ENCODE measurements around the gene PLEKHA7.
A peak's percentile ranks its signal among the peaks of the same experiment; 100 is the strongest.

Gene PLEKHA7

GRCh38 chr11:16874275-16874975 lies 139.8 kb downstream of the PLEKHA7 start:
- no peak for DNase-seq

GRCh38 chr11:16873289-16873688 lies 140.9 kb downstream of the PLEKHA7 start:
- no peak for DNase-seq

GRCh38 chr11:16871368-16871767 lies 142.8 kb downstream of the PLEKHA7 start:
- no peak for DNase-seq

- DNase-seq, result no peak
These were observed 147.1 kb downstream of the PLEKHA7 start for GRCh38 chr11:16867097-16867496.

GRCh38 chr11:16864428-16864827 lies 149.8 kb downstream of the PLEKHA7 start:
- peak; percentile 10 for DNase-seq

- no peak for DNase-seq
These were observed 150.8 kb downstream of the PLEKHA7 start for GRCh38 chr11:16863389-16863788.

GRCh38 chr11:16862726-16863125 lies 151.5 kb downstream of the PLEKHA7 start:
- DNase-seq, result no peak

GRCh38 chr11:16861862-16862261 lies 152.4 kb downstream of the PLEKHA7 start:
- DNase-seq, result no peak

GRCh38 chr11:16860617-16861016 lies 153.6 kb downstream of the PLEKHA7 start:
- DNase-seq, result no peak

- no peak for DNase-seq
These were observed 154.6 kb downstream of the PLEKHA7 start for GRCh38 chr11:16859651-16860050.

GRCh38 chr11:16857186-16857585 lies 157.0 kb downstream of the PLEKHA7 start:
- DNase-seq, result no peak

GRCh38 chr11:16856022-16856471 lies 158.2 kb downstream of the PLEKHA7 start:
- DNase-seq, result no peak

GRCh38 chr11:16854979-16855378 lies 159.2 kb downstream of the PLEKHA7 start:
- DNase-seq, result no peak

GRCh38 chr11:16853859-16854258 lies 160.4 kb downstream of the PLEKHA7 start:
- DNase-seq, result no peak

- DNase-seq, result no peak
These were observed 160.9 kb downstream of the PLEKHA7 start for GRCh38 chr11:16853266-16853665.

- DNase-seq, result no peak
These were observed 167.9 kb downstream of the PLEKHA7 start for GRCh38 chr11:16846305-16846704.

GRCh38 chr11:16844268-16844771 lies 169.9 kb downstream of the PLEKHA7 start:
- no peak for DNase-seq

- no peak for DNase-seq
These were observed 170.9 kb downstream of the PLEKHA7 start for GRCh38 chr11:16843294-16843693.

GRCh38 chr11:16841984-16842383 lies 172.2 kb downstream of the PLEKHA7 start:
- no peak for DNase-seq

- DNase-seq, result no peak
These were observed 172.7 kb downstream of the PLEKHA7 start for GRCh38 chr11:16841481-16841880.

GRCh38 chr11:16840951-16841350 lies 173.3 kb downstream of the PLEKHA7 start:
- no peak for DNase-seq

- no peak for DNase-seq
These were observed 174.4 kb downstream of the PLEKHA7 start for GRCh38 chr11:16839821-16840220.

- no peak for DNase-seq
These were observed 179.8 kb downstream of the PLEKHA7 start for GRCh38 chr11:16834384-16834783.

GRCh38 chr11:16833026-16833425 lies 181.2 kb downstream of the PLEKHA7 start:
- DNase-seq, result no peak

- no peak for DNase-seq
These were observed 182.0 kb downstream of the PLEKHA7 start for GRCh38 chr11:16832193-16832539.
